Keratinocyte (primary cell): ENCODE data around the gene KIAA1217. TPM values are rescaled to one million over a fixed set of nuclear protein-coding genes. Genes with fewer than 3 reads are reported as not detected.

Experiments
- DNase-seq: peaks from one replicate; pipeline ENCODE4 v3.0.0-alpha.2; 2011; ENCODE audit warnings: low read depth, missing footprints, low spot score
- FAIRE-seq: peaks from 2 replicates; lab custom pipeline; 2011; peaks lifted over from hg19 to GRCh38; lab: Jason Lieb, UNC
- H2AFZ ChIP-seq: 2 replicates; pipeline ENCODE4 v1.6.0; 2012; ENCODE audit warnings: low read length, control low read depth, inconsistent platforms; ENCODE audit not compliant: control insufficient read depth
- H3K27ac ChIP-seq: 2 replicates; pipeline ENCODE4 v1.5.1; 2011; ENCODE audit warnings: low read length; ENCODE audit not compliant: control insufficient read depth, insufficient read depth
- H3K27me3 ChIP-seq: 3 replicates; pipeline ENCODE4 v1.6.0; 2011; ENCODE audit warnings: low read length; ENCODE audit not compliant: control insufficient read depth, insufficient read depth; ENCODE audit errors: extremely low read depth
- H3K36me3 ChIP-seq, 2 experiments: 2 replicates in 1 of 2; 3 replicates in 1 of 2; pipeline ENCODE4 v1.5.1; 2011; ENCODE audit warnings: low read length in 2 of 2, mild to moderate bottlenecking in 1 of 2; ENCODE audit not compliant: control insufficient read depth in 2 of 2, insufficient read depth in 2 of 2; ENCODE audit errors: extremely low read depth in 1 of 2
- H3K4me1 ChIP-seq: 3 replicates; pipeline ENCODE4 v1.5.1; 2011; ENCODE audit warnings: low read length; ENCODE audit not compliant: control insufficient read depth, insufficient read depth; ENCODE audit errors: extremely low read depth
- H3K4me2 ChIP-seq: 3 replicates; pipeline ENCODE4 v1.6.0; 2011; ENCODE audit warnings: low read depth, low read length; ENCODE audit not compliant: control insufficient read depth, insufficient read depth; ENCODE audit errors: extremely low read depth
- H3K4me3 ChIP-seq, 3 experiments: fragments of 200-600 bp in 1 of 3; sonication (generic) in 1 of 3; 2 replicates in 2 of 3; 3 replicates in 1 of 3; pipeline ENCODE4 v1.5.1; 2011 to 2016; ENCODE audit warnings: low read length in 3 of 3, mild to moderate bottlenecking in 3 of 3, control low read depth in 2 of 3, inconsistent platforms in 1 of 3, low read depth in 1 of 3, mixed read lengths in 1 of 3, mixed run types in 1 of 3, moderate library complexity in 1 of 3; ENCODE audit not compliant: control insufficient read depth in 2 of 3, insufficient read depth in 2 of 3; ENCODE audit errors: extremely low read depth in 1 of 3
- H3K79me2 ChIP-seq: 2 replicates; pipeline ENCODE4 v1.6.0; 2012; ENCODE audit warnings: low read length; ENCODE audit not compliant: control insufficient read depth, insufficient read depth
- H3K9ac ChIP-seq: 3 replicates; pipeline ENCODE4 v1.6.0; 2011; ENCODE audit warnings: low read length; ENCODE audit not compliant: control insufficient read depth, insufficient read depth; ENCODE audit errors: extremely low read depth
- H3K9me1 ChIP-seq: 3 replicates; pipeline ENCODE4 v1.6.0; 2011; ENCODE audit warnings: low read length; ENCODE audit not compliant: control insufficient read depth, insufficient read depth; ENCODE audit errors: extremely low read depth
- H3K9me3 ChIP-seq: 2 replicates; pipeline ENCODE4 v1.5.1; 2012; ENCODE audit warnings: low read depth, low read length; ENCODE audit not compliant: control insufficient read depth
- H4K20me1 ChIP-seq: 3 replicates; pipeline ENCODE4 v1.6.0; 2011; ENCODE audit warnings: low read length; ENCODE audit not compliant: control insufficient read depth, insufficient read depth; ENCODE audit errors: extremely low read depth
- EZH2 ChIP-seq: IDR thresholded peaks from one replicate; pipeline ENCODE4 v1.6.1; 2012; ENCODE audit warnings: inconsistent platforms, mild to moderate bottlenecking, low read length, moderate library complexity
- dilution Hi-C: fragments of 300-500 bp; cut with MboI; formaldehyde crosslinking; loops from one replicate; pipeline ENCODE4 v1.7.0; 2020; ENCODE audit warnings: low sequenced_read_pairs; ENCODE audit not compliant: extremely low pct_ligation_motif_present
- polyA plus RNA-seq, 5 experiments: library from polyadenylated mRNA; depleted of rRNA in 3 of 5; stranded (reverse) in 3 of 5; stranded (forward) in 1 of 5; unstranded in 1 of 5; fragments of >200 nt; gene quantifications; 1 replicate in 1 of 5; 2 replicates in 3 of 5; 3 replicates in 1 of 5; pipeline versions ENCODE4 v1.2.1 to v1.2.3, GENCODE V29; 2011 to 2012; ENCODE audit warnings: missing spikeins in 2 of 5, low read depth in 1 of 5, low replicate concordance in 1 of 5
- TF ChIP-seq, protein P1 (sequence below), 3 experiments: IDR thresholded peaks in 1 of 3; conservative IDR thresholded peaks in 1 of 3; optimal IDR thresholded peaks in 1 of 3; 2 replicates in 2 of 3; 3 replicates in 1 of 3; pipeline versions ENCODE3 to v1.5.1; 2011; ENCODE audit warnings: low read length in 3 of 3, mild to moderate bottlenecking in 3 of 3, moderate library complexity in 2 of 3, control low read depth in 1 of 3, inconsistent platforms in 1 of 3; ENCODE audit not compliant: insufficient read depth in 2 of 3; ENCODE audit errors: extremely low read depth in 1 of 3

Gene KIAA1217
- polyA plus RNA-seq, 1 donor (not counting 4 experiments of a cell fraction or from before 2014, with no cell fraction given): 10.4 TPM

DNA sequence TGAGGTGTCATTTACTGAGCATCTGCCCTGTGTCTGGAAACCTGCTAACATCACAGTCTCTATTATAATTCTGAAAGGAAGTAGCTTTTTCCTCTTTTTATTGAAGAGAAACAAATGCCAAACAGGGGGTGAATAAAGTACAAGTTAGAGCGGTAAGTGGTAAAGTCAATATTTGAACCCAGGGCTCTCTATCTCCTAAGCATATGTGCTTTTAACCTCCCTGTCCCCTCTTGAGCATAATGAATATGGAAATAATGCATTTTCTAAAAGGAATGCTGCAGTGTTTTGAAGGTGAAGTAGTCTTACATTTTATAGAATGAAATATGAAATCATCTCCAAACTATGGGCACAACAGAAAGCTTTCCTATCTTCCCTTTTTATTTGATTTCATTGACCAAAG is 196.7 kb downstream of the KIAA1217 start:
- Histone ChIP-seq H3K27ac (no peak overlapping the region), H3K36me3 (no peaks in the 10 kb centered on the region), H3K79me2 (no peaks in the 10 kb centered on the region), H4K20me1 (no peaks in the 10 kb centered on the region), H3K9me3 (no peaks in the 10 kb centered on the region), H3K27me3 (no peaks in the 10 kb centered on the region), H2AFZ (no peak overlapping the region), H3K9me1 (no peaks in the 10 kb centered on the region), H3K4me3 (no peak overlapping the region), H3K9ac (no peak overlapping the region), H3K4me2 (no peak overlapping the region), H3K4me1 (no peaks in the 10 kb centered on the region)
- TF ChIP-seq, protein P1, sequence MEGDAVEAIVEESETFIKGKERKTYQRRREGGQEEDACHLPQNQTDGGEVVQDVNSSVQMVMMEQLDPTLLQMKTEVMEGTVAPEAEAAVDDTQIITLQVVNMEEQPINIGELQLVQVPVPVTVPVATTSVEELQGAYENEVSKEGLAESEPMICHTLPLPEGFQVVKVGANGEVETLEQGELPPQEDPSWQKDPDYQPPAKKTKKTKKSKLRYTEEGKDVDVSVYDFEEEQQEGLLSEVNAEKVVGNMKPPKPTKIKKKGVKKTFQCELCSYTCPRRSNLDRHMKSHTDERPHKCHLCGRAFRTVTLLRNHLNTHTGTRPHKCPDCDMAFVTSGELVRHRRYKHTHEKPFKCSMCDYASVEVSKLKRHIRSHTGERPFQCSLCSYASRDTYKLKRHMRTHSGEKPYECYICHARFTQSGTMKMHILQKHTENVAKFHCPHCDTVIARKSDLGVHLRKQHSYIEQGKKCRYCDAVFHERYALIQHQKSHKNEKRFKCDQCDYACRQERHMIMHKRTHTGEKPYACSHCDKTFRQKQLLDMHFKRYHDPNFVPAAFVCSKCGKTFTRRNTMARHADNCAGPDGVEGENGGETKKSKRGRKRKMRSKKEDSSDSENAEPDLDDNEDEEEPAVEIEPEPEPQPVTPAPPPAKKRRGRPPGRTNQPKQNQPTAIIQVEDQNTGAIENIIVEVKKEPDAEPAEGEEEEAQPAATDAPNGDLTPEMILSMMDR (optimal IDR thresholded peaks at IDR 0.05 in 1 of 3, IDR thresholded peaks at IDR 0.05 in 1 of 3, conservative IDR thresholded peaks at IDR 0.05 in 1 of 3; ENCODE audit: extremely low read depth in 1 of 3, insufficient read depth in 2 of 3, low read length in 3 of 3): no peak
- no peak for TF ChIP-seq EZH2
- DNase-seq (no peak), FAIRE-seq (no peak)
- dilution Hi-C loops: no loop called here

DNA sequence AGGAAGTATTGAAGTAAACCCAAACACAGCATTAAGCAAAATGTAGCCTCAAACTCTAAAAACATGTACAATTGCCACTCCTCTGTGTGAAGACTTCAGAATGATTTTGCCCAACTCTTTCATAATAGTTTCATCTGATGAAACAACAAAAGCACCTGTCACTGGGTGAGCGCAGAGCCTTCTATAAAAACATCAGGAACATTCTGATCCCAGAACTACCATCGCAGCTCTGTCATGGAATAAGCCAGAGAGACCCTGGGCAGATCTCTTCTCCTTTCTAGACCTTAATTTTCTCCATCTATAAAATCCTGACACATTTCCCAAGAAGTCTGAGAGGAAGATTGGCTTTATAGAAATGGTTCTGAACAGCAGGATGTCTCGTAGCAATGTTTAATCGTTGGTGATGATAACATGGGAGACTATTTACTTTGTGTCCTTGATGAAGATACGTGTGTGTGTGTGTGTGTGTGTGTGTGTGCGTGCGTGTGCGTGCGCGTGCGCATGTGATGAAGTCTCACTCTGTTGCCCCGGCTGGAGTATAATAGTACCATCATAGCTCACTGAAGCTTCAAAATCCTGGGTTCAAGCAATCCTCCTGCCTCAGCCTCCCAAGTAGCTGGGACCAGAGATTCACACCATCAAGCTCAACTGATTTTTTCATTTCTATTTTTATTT is 198.0 kb downstream of the KIAA1217 start:
- Histone ChIP-seq H3K36me3 (no peaks in the 10 kb centered on the region), H3K4me2 (no peak overlapping the region), H4K20me1 (no peaks in the 10 kb centered on the region), H3K4me1 (no peaks in the 10 kb centered on the region), H3K4me3 (no peak overlapping the region), H3K9me1 (no peaks in the 10 kb centered on the region), H3K27ac (no peak overlapping the region), H3K9ac (no peak overlapping the region), H3K79me2 (no peaks in the 10 kb centered on the region), H3K27me3 (no peaks in the 10 kb centered on the region), H2AFZ (no peak overlapping the region), H3K9me3 (no peaks in the 10 kb centered on the region)
- TF ChIP-seq, protein P1 (optimal IDR thresholded peaks at IDR 0.05 in 1 of 3, IDR thresholded peaks at IDR 0.05 in 1 of 3, conservative IDR thresholded peaks at IDR 0.05 in 1 of 3; ENCODE audit: extremely low read depth in 1 of 3, insufficient read depth in 2 of 3, low read length in 3 of 3): no peak
- no peak for TF ChIP-seq EZH2
- dilution Hi-C loops: no loop called here
- FAIRE-seq (no peak), DNase-seq (no peak)
